Psoas muscle (tissue), 8 donors: ENCODE data around the gene PROC. TPM values are rescaled to one million over a fixed set of nuclear protein-coding genes. Genes with fewer than 3 reads are reported as not detected.
A peak's percentile ranks its signal among the peaks of the same experiment; 100 is the strongest.

Experiments
- ATAC-seq, 4 donors: fragments of 200-7000 bp; cut with Tn5 transposase; one replicate each; pipeline ENCODE4 v1.9.1; 2020; ENCODE audit warnings: moderate library complexity in 3 of 4, mild to moderate bottlenecking in 2 of 4
- DNase-seq, 2 donors: peaks; one replicate each; pipeline ENCODE4 v3.0.0-alpha.2; 2020
- H3K27ac ChIP-seq: fragments of 200-600 bp; one replicate; pipeline ENCODE4 v1.8.0; 2022
- H3K27me3 ChIP-seq, 3 donors: fragments of 200-600 bp in 1 of 3; one replicate each; pipeline versions ENCODE4 v1.6.1 to v1.8.0; 2013 to 2022; ENCODE audit warnings: low read length in 2 of 3, mild to moderate bottlenecking in 2 of 3, moderate library complexity in 1 of 3; ENCODE audit not compliant: insufficient read depth in 3 of 3
- H3K36me3 ChIP-seq, 2 donors: fragments of 200-600 bp in 1 of 2; one replicate each; pipeline versions ENCODE4 v1.6.1 to v1.8.0; 2013 to 2022; ENCODE audit warnings: low read depth in 1 of 2, mild to moderate bottlenecking in 1 of 2, moderate library complexity in 1 of 2; ENCODE audit not compliant: insufficient read depth in 1 of 2
- H3K4me1 ChIP-seq: fragments of 200-600 bp; one replicate; pipeline ENCODE4 v1.8.0; 2022
- H3K4me3 ChIP-seq: fragments of 200-600 bp; one replicate; pipeline ENCODE4 v1.8.0; 2022; ENCODE audit warnings: mild to moderate bottlenecking
- H3K9me3 ChIP-seq: fragments of 200-600 bp; one replicate; pipeline ENCODE4 v1.8.0; 2022
- WGBS, 3 donors: extraction: QIAGEN DNeasy Blood & Tissue Kit; methylation state at CpG; one replicate each; pipeline versions ENCODE4 v1.1.6 to v1.1.7; 2013; 5-methylcytosine and 5-hydroxymethylcytosine counted together
- intact Hi-C, 2 donors: fragments of 100-400 bp; cut with DNase I; formaldehyde crosslinking; loops; one replicate each; pipeline versions ENCODE4 v1.11.0 to v1.14.2; 2022
- long read RNA-seq, 2 donors: library from polyadenylated mRNA; unstranded; transcript quantifications; one replicate each; pipeline ENCODE4 v2.0.0, GENCODE V29; 2021
- polyA plus RNA-seq, 3 donors: library from polyadenylated mRNA; stranded (reverse); fragments of 200-250 nt; gene quantifications; one replicate each; pipeline ENCODE4 v1.2.3, GENCODE V29; 2013
- total RNA-seq, 4 donors: library from RNA; stranded (reverse); fragmentation: NEBNext Ultra II Directional in 2 of 4; extraction: Animal tissue kit (Norgen Biotek cat#: 25700) in 2 of 4; gene quantifications; one replicate each; pipeline versions ENCODE4 v1.2.1 to v1.2.4, GENCODE V29; 2021 to 2023
- TF ChIP-seq, protein P1 (sequence below): fragments of 200-600 bp; IDR thresholded peaks from one replicate; pipeline ENCODE4 v1.8.0; 2022; ENCODE audit warnings: antibody characterized with exemption
- donor health status: healthy with polysubstance abuse.
- donor health status: DM: no; HTN: no; CAD: no; lungs with moderate emphysema.
- donor health status: Bipolar disorder and iron deficiency.
- donor health status: healthy.
- donor health status: DM: yes; HTN: yes; CAD: no.
- donor health status: DM: no; HTN: no; CAD: no.
- donor health status: DM: no; HTN: no; CAD: no.
- donor health status: DM: yes; HTN: yes; CAD: no.

PROC gene
- total RNA-seq = under 1 TPM in 1 of 4 donors, not detected in 3; 0.60 TPM
- polyA plus RNA-seq = under 1 TPM in 1 of 3 donors, not detected in 2; 0.05 TPM
- long read RNA-seq, donor 1, partial matches to known transcripts = 0 of 1 reads
- long read RNA-seq, donor 1, other reads (novel, unspliced or antisense) = 0 of 1 reads
- long read RNA-seq, donor 2 = 0 reads

- DNase-seq = no peak
- intact Hi-C loops = loop anchor here (5.0 kb wide), 2 partner anchors 46 to 61 kb away; no protein-coding TSS in a partner anchor
- Histone ChIP-seq H3K4me1 (peaks cover 20% of the 10 kb centered on the region), H3K27ac (no peak within 1 kb of the TSS), H3K36me3 (no peaks in the 10 kb centered on the region), H3K27me3 (peaks cover 0 to 23% (median 12%) of the 10 kb centered on the region in 3 donors), H3K4me3 (no peak within 1 kb of the TSS), H3K9me3 (no peaks in the 10 kb centered on the region)
- TF ChIP-seq, protein P1, sequence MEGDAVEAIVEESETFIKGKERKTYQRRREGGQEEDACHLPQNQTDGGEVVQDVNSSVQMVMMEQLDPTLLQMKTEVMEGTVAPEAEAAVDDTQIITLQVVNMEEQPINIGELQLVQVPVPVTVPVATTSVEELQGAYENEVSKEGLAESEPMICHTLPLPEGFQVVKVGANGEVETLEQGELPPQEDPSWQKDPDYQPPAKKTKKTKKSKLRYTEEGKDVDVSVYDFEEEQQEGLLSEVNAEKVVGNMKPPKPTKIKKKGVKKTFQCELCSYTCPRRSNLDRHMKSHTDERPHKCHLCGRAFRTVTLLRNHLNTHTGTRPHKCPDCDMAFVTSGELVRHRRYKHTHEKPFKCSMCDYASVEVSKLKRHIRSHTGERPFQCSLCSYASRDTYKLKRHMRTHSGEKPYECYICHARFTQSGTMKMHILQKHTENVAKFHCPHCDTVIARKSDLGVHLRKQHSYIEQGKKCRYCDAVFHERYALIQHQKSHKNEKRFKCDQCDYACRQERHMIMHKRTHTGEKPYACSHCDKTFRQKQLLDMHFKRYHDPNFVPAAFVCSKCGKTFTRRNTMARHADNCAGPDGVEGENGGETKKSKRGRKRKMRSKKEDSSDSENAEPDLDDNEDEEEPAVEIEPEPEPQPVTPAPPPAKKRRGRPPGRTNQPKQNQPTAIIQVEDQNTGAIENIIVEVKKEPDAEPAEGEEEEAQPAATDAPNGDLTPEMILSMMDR = no peak
- WGBS, 3 donors = 90 to 93% (median 91%) methylated on average over 15 to 16 of the region's 16 CpGs
- ATAC-seq = no peak
Measured at GRCh38 chr2:127418300-127419111, at the start of gene PROC. Gene PROC (plus strand): TSS chr2:127418427. CDS start chr2:127419943, 1,516 bp downstream.

DNA sequence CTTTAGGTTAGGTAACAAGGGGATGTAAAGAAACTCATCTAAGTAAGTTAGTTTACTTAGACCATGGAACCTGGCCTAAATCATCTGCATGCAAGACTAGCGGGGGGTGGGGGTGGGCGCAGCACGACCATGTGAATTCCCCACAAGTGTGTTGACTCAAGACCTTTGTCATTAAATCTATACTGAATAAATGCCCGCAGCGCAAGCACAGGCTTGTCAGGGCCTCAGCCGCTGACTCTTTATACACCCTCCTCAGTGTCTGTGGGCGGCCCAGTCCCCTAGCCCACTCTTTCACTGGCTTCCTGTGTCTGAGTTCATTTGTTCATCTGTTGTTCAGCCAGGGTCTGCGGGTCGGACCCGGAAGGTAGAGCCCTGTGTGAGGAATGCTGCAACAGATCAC is 48.2 kb upstream of the PROC start:
- H3K9me3 ChIP-seq = peaks cover 3% of the 10 kb centered on the region
- ATAC-seq = no peak
- H3K4me1 ChIP-seq = peaks cover 48% of the 10 kb centered on the region
- intact Hi-C loops = loop anchor here in 1 of 2 donors (5.0 kb wide), 1 partner anchor 47 kb away; the partner anchor contains the start of gene PROC
- H3K4me3 ChIP-seq = no peak overlapping the region
- no peaks in the 10 kb centered on the region for H3K27me3 ChIP-seq
- TF ChIP-seq, protein P1 = no peak
- H3K27ac ChIP-seq = no peak overlapping the region
- no peaks in the 10 kb centered on the region for H3K36me3 ChIP-seq
- DNase-seq = no peak
- 98 to 99% (median 98%) methylated on average over 10 of the region's 10 CpGs for WGBS, 3 donors

DNA sequence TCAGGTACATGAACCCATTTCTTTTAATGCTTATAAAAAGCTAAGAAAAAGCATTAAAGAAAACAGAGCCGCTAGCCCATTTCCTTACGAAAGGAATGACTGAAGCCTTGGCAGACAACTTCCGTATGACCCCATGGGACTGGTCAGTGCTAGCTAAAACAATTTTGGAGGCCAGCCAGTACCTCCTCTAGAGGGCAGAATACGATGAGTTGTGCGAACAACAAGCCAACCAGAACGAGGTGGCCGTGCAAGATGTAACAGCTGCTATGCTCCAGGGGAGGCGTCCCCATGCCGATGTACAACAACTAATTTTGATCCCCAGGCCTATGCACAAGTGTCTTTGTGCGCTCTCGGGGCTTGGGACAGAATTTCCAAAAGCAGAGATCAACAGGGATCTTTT is 47.2 kb upstream of the PROC start:
- Histone ChIP-seq H3K4me3 (no peak overlapping the region), H3K9me3 (peaks cover 3% of the 10 kb centered on the region), H3K27me3 (no peaks in the 10 kb centered on the region), H3K27ac (peak overlapping the region; percentile 50), H3K4me1 (peaks cover 40% of the 10 kb centered on the region), H3K36me3 (no peaks in the 10 kb centered on the region)
- 39 to 55% (median 42%) methylated on average over 11 of the region's 11 CpGs for WGBS, 3 donors
- peak in 3 of 4 donors; percentile 88 to 92 (median 90) for ATAC-seq
- intact Hi-C loops = loop anchor here in 1 of 2 donors (5.0 kb wide), 1 partner anchor 46 kb away; the partner anchor contains the start of gene PROC
- DNase-seq = peak; percentile 65 to 82
- TF ChIP-seq, protein P1 = no peak

- no peak overlapping the region for H3K4me3 ChIP-seq
- ATAC-seq (no peak), DNase-seq (no peak)
- H3K4me1 ChIP-seq = peaks cover 28% of the 10 kb centered on the region
- no peaks in the 10 kb centered on the region for H3K36me3 ChIP-seq
- H3K27me3 ChIP-seq = no peaks in the 10 kb centered on the region
- H3K9me3 ChIP-seq = peaks cover 7% of the 10 kb centered on the region
- no peak overlapping the region for H3K27ac ChIP-seq
- intact Hi-C loops = loop anchor here in 1 of 2 donors (5.0 kb wide), 1 partner anchor 44 kb away; the partner anchor contains the start of gene PROC
- 94 to 99% (median 95%) methylated on average over 5 of the region's 5 CpGs for WGBS, 3 donors
- TF ChIP-seq, protein P1 = no peak
Measured at GRCh38 chr2:127373362-127374083, 44.7 kb upstream of the PROC start.
